CD4-positive, alpha-beta T cell treated with Interleukin-15 for 1 hour (primary cell): Measurements from ENCODE around the gene CENPP.

Source experiments
- DNase-seq: peaks from one replicate; pipeline ENCODE4 v3.0.0-alpha.2; 2020

Gene CENPP

DNA sequence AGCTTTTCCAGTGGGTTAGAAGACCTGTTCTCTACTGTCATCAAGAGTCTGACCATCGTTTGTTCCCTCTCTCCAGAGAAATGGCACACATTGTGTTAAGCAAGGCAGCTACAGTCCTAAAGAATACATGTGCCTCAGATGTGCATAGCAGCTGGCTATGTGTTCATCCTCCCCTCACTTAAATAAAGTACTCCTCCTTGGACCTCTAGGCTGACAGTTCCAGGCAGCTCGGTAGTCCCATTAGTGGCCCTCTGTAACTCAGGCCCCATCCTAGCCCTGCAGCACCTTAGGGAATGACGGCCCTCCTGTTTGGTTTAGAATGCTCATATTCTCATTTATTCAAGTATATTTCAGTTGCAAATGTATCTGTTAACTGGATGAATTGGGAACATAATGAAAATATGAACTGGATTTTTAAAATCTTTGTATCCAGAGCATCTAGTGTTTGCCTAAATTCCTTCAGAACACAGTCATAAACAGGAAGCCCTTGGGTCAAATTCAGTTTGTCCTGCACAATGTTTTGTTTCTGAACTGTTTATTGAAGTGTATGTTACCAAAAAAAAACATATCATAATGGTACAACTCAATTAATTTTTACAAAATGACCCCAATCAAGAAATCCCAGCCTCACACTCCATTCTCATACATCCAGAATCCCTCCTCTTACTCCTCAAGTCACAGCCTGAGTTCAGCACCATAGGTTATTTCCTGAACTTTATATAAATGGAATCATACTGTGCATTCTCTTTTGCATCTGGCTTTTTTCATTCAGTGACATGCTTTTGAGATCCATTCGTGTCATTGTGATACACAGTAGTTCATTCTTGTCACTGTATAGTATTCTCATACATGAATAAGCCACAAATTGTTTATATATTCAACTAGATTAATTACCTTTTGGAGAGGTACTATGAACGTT, 158.1 kb downstream of the CENPP start:
- no peak for DNase-seq

DNA sequence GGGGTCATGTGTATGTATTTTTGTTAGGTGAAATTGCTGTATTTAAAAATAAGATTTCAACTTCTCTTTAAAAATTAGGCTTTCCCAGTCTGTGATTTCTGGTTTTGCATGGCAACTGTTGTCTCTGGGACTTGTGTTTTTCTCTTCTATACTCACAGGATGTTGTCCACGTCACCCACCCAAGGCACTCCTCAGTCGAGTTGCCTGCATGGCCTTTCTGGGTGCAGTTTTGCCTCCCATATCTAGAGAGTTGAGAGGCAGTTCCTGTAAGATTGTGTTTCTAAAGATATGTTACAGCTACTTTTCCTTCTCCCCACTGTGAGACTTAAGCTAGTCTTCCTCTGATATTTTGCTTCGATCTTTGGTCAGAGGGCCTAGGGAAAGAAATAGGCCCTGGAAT, 158.8 kb downstream of the CENPP start:
- no peak for DNase-seq

- DNase-seq, result no peak
Observed at GRCh38 chr9:92486371-92486770, 160.6 kb downstream of the CENPP start.

DNA sequence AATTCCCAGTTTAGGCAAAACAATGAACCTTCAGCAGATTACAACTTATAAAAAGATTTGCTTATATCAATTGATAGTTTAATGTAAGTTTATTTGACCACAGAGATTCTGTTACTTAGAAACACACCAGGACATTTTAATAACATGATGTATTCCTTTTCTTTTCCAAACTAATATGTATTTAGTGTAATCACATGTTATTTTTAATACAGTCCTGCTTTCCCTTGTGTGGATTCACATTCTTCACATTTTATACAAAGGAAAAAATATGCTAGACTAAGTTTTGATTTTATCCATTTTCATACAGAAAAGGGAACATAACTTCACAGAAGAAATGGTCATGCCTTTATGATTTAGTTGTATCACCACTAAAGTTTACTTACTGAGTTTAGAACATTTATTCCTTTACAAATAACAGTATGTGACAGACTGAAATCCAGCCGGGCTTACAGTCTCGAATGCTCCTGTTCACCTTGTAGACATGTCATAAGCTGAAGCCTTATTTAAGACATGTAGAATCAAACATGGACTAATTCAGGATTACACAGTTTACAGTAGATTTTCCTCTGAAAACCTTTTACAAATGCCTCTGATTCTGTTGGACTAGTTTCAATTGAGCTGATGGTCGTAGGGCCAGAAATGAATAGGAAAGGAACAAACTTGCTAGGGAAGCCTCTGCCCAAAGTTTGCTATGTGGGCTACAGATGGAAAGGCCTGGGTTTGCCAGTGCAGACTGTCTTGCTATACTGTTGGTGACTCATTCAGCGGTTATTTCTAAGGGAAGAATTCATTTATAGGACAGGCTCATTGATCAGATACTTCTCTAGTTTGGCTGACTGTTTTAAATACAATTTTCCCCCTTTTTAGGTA, 163.2 kb downstream of the CENPP start:
- no peak for DNase-seq

DNA sequence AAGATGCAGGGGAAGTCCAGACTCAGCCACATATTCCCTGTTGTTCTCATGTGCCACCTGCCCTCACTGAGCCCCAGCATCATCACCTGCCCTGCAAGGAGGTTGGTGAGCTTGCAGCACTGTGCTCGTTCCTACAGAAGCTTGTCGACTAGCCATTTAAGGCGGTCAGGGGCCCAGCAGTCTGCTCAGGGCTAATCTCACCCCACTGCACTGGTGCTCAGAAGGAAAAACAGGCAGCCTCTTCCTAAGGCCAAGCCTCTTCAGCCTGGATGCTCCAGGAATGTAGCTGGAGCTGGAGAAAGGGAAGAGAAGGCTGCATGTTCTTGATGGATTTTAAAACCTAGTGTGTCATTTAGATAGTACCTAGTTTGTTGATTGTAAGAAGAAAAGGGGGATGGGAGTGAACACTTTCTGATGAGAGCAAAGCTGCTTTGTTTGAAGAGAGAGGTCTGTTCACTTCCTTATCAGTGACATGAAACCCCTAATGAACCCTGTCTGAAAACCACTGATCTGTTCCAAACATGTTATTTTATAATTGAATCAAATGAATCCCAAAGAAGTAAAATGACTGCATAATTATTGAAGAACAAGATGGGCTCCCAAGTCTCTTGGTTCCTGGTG, 167.1 kb downstream of the CENPP start:
- DNase-seq, result no peak

DNA sequence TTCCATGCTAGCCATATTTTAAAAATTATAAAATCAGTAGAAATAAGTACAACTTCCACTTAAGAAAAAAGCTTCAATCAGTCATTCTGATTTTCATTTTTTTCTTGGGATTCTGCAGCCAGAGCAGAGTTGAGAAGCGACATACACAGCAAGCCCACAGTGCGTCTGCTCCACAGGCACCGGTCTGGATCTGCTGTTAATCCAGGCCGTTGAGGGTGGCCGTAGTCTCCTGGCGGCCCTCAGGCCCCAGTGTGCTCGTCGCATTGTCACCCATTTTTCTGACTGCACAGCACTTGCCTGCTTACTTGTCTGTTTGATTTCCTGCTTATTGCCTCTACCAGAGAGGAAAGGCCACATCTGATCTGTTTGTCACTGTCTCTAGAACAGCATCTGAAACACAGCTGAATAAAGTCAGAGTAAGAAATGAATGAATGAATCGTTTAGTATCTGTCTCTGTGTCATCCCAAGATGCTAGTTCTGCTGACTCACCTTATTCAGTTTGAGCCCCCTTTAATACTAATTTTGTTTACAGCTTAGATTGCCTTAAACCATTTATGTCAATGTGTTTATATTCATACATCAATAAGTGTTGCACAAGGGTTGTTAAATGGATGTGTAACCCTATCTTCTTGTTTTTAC, 168.1 kb downstream of the CENPP start:
- DNase-seq, result no peak

GRCh38 chr9:92494856-92495255, 169.1 kb downstream of the CENPP start:
- no peak for DNase-seq

- no peak for DNase-seq
Observed at GRCh38 chr9:92496396-92497176, 170.8 kb downstream of the CENPP start.

- DNase-seq, result no peak
Observed at GRCh38 chr9:92499701-92500100, 173.9 kb downstream of the CENPP start.

GRCh38 chr9:92500725-92501124, 175.0 kb downstream of the CENPP start:
- no peak for DNase-seq

DNA sequence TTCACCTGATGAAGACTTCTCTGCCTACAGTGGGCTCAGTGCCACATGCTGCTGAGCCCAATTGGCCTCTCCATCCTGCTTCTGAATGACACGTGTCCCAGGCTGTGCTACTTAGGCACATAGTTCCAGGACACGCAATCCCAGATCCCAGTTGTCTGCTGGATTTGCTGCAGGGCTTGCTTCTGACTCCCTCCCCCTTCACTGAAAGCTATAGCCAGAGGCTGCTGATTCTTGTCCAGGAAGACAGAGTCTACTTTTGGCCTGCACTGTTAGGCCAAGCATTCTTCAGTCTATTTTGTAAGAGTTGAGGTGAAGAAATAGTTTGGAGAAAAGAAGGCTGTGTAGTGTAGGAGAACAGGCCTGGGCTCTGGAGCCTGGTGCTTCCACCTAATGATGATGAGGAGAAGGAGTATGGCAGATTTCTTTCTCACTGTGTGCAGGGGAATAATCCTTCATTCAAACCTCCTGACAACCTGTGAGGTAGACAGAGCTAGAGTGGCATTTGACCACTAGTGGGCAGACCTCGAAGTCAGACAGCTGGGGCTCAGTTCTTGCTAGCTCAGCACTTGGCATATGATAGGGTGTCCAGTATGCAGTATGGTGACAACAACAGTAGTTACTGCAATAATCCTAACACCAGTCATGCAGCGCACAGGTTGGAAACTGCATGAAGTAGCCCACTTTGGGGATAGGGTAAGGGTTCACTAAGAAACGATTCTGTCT, 176.1 kb downstream of the CENPP start:
- DNase-seq, result no peak

- no peak for DNase-seq
Observed at GRCh38 chr9:92503156-92503555, 177.4 kb downstream of the CENPP start.

- no peak for DNase-seq
Observed at GRCh38 chr9:92504881-92505280, 179.1 kb downstream of the CENPP start.

DNA sequence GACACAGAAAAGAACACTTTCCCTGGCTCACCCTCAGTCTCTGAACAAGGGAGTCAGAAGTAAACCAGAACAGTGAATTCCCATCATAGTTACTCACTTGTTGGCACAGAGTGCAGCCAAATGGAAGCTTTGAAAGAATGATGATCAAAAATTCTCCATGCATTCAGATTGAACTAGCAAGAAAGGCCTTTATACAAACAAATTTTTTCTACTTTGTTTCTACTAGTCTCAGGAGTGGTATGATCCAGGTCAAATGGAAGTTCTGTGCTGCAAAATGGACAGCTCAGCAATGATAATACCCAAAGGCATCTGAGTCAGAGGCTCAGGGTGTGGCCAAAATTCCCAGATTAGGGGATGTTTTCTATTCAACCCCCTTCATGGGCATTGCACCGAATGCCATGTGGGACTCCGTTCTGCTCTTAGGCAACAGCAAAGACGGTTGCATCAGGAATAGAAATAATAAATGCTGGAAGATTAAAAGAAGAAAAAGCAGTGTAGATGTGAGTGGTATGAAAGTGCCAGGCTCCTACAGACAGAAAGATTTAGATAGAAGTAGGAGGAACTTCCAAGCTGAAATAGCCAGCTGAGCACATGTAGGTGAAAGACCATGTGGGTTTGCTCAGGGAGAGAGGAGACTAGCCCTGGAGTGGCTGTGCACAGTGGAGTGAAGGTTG, 180.6 kb downstream of the CENPP start:
- DNase-seq, result no peak

DNA sequence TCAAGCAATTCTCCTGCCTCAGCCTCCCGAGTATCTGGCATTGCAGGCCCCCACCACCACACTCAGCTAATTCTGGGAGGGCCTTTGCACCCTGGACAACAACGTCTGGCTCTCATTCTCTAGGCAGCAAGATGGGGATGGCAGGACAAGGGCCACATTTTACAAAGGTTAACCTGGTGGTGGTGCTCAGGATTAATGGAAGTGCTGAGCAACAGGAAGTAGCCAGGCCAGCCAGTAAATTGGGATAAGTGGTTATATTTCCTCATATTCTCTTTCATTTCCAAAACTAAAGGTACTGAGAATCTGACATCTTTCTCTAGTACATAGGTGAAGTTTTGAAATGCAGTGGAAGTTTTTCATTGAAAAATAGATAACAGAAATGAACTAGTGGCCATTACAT, 181.3 kb downstream of the CENPP start:
- DNase-seq, result no peak

DNA sequence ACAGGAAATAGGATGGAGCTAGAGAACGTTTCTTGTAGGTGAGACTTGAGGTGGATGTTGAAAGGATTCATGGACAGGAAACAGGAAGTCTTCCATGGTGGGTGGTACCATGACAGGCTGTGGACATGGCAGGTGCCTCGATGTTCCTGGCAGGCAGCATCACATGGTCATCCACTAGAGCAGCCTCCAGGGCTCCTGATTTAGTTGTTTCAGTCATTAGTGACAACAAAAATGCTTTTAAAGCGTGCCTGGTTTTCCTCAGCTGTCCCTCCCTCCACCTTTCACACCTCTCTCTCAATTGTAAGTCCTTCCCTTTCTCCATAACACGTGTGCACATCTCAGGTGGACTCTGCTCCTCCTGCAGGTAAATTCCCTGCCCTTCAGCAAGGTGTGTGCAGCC, 181.7 kb downstream of the CENPP start:
- DNase-seq, result no peak

- no peak for DNase-seq
Observed at GRCh38 chr9:92508018-92508820, 182.5 kb downstream of the CENPP start.

DNA sequence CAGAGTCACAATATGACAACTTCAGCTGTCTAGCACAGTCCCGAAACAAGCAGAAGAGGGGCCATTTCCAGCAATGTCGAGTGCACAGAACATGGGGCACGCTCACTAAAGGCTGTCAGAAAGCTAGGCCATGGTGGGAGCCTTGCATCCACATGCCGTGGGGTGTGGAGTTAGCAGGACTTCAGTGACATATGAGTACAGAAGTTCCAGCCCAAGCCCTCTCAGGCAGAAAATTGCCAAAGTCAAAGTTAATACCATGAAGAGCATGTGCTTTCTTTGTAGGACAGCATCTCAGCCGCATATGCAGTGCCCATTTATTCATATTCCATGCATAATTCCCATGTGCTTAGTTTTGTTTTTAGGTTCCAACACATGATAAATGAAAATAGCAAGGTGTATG, 183.3 kb downstream of the CENPP start:
- DNase-seq, result no peak

DNA sequence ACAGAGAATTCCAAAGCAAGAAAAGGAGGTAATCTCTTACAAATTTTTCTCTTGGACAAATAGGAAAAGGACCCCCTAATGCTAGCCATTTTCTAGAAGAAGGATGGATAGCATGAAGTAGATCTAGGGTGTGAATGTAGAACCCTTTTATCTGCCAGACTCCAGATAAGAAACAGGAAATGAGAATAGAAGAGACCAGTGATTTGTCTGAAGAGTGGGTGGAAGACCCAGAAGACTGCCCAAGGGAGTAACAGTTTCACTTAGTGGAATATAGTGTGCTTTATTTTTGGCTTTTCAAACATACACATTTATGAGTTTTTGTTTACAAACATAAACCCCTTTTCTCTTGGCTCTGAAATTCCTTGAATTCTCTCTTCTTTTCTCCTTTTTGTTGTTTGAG, 185.0 kb downstream of the CENPP start:
- no peak for DNase-seq

GRCh38 chr9:92512622-92513021, 186.9 kb downstream of the CENPP start:
- no peak for DNase-seq
